Measurements from ENCODE around the gene VPS54.

VPS54 gene

DNA sequence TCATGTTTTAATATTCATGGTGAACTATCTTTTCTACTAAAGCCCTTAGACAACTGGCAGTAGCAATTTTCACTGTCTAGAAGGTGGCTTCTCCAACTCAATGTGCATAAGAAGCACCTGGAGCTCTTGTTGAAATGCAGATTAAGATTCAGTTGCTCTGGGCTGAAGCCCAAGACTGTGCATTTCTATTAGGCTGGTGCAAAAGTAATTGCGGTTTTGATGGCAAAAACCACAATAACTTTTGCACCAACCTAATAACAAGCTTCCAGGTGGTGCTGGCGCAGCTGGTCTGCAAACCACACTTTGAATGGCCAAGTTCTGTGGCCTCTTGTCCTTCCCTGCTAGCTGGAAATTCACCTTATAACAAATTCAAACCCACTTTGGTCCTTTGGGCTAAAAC lies 26.7 kb upstream of the VPS54 start:
- POLR2A ChIA-PET: no interaction called here
- CTCF ChIA-PET: no interaction called here
- no peak for TF ChIP-seq ELF4 (IDR thresholded peaks at IDR 0.05)
- TF ChIP-seq FOXK2 (IDR thresholded peaks at IDR 0.05): no peak
- TF ChIP-seq LEF1 (IDR thresholded peaks at IDR 0.05; ENCODE audit: borderline replicate concordance): no peak
- TF ChIP-seq CTBP1 (IDR thresholded peaks at IDR 0.05; ENCODE audit: borderline replicate concordance): no peak
- no peak for TF ChIP-seq TARDBP (IDR thresholded peaks at IDR 0.05)
- no peak for TF ChIP-seq BHLHE40 (IDR thresholded peaks at IDR 0.05; ENCODE audit: borderline replicate concordance)
- TF ChIP-seq L3MBTL2 (conservative IDR thresholded peaks at IDR 0.05): no peak
- no peak for TF ChIP-seq HDGF (IDR thresholded peaks at IDR 0.05; ENCODE audit: borderline replicate concordance)
- no peak for TF ChIP-seq FOXA1 (IDR thresholded peaks at IDR 0.05)
- no peak for TF ChIP-seq SP1 (IDR thresholded peaks at IDR 0.05)
- no peak for TF ChIP-seq FOXM1 (IDR thresholded peaks at IDR 0.05; ENCODE audit: borderline replicate concordance)
- TF ChIP-seq, protein P1, sequence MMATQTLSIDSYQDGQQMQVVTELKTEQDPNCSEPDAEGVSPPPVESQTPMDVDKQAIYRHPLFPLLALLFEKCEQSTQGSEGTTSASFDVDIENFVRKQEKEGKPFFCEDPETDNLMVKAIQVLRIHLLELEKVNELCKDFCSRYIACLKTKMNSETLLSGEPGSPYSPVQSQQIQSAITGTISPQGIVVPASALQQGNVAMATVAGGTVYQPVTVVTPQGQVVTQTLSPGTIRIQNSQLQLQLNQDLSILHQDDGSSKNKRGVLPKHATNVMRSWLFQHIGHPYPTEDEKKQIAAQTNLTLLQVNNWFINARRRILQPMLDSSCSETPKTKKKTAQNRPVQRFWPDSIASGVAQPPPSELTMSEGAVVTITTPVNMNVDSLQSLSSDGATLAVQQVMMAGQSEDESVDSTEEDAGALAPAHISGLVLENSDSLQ (IDR thresholded peaks at IDR 0.05): no peak
- TF ChIP-seq ZNF384 (IDR thresholded peaks at IDR 0.05): no peak
- TF ChIP-seq ARNT (IDR thresholded peaks at IDR 0.05): no peak
- TF ChIP-seq NFRKB (IDR thresholded peaks at IDR 0.05): no peak
- TF ChIP-seq SUZ12 (IDR thresholded peaks at IDR 0.05): no peak
- DNase-seq (ENCODE audit: extremely low spot score): no peak

DNA sequence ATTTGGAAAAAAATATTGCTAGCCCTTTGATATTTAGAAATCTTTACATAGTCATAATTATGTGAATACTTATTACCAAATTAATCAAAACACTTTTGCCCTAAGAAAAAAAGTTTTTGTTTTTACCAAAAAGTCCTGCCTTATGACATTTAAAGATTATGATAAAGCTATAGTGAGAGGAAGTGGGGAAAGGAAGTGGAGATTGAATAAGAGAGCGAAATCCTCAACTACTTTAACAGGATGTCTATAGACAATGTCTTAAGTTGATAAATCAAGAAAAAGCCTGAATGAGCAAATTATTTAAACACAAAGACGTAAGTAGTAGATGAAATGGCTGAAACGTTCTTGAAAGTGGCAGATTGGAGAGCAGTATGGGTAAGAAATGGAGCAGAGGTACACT lies 20.9 kb upstream of the VPS54 start:
- TF ChIP-seq SP1 (IDR thresholded peaks at IDR 0.05): no peak
- TF ChIP-seq LEF1 (IDR thresholded peaks at IDR 0.05; ENCODE audit: borderline replicate concordance): no peak
- no peak for TF ChIP-seq FOXM1 (IDR thresholded peaks at IDR 0.05; ENCODE audit: borderline replicate concordance)
- TF ChIP-seq HDGF (IDR thresholded peaks at IDR 0.05; ENCODE audit: borderline replicate concordance): no peak
- TF ChIP-seq TARDBP (IDR thresholded peaks at IDR 0.05): no peak
- TF ChIP-seq FOXA1 (IDR thresholded peaks at IDR 0.05): no peak
- no peak for TF ChIP-seq L3MBTL2 (conservative IDR thresholded peaks at IDR 0.05)
- no peak for TF ChIP-seq FOXK2 (IDR thresholded peaks at IDR 0.05)
- TF ChIP-seq CTBP1 (IDR thresholded peaks at IDR 0.05; ENCODE audit: borderline replicate concordance): no peak
- TF ChIP-seq NFRKB (IDR thresholded peaks at IDR 0.05): no peak
- TF ChIP-seq ELF4 (IDR thresholded peaks at IDR 0.05): no peak
- TF ChIP-seq ARNT (IDR thresholded peaks at IDR 0.05): no peak
- no peak for TF ChIP-seq BHLHE40 (IDR thresholded peaks at IDR 0.05; ENCODE audit: borderline replicate concordance)
- TF ChIP-seq ZNF384 (IDR thresholded peaks at IDR 0.05): no peak
- TF ChIP-seq, protein P1 (IDR thresholded peaks at IDR 0.05): no peak
- TF ChIP-seq SUZ12 (IDR thresholded peaks at IDR 0.05): no peak
- DNase-seq (ENCODE audit: extremely low spot score): no peak
- CTCF ChIA-PET: interaction anchor here (0.6 kb wide), 1 partner anchor 157 kb away, joined by 3 read pairs; no protein-coding TSS in a partner anchor
- POLR2A ChIA-PET: no interaction called here

DNA sequence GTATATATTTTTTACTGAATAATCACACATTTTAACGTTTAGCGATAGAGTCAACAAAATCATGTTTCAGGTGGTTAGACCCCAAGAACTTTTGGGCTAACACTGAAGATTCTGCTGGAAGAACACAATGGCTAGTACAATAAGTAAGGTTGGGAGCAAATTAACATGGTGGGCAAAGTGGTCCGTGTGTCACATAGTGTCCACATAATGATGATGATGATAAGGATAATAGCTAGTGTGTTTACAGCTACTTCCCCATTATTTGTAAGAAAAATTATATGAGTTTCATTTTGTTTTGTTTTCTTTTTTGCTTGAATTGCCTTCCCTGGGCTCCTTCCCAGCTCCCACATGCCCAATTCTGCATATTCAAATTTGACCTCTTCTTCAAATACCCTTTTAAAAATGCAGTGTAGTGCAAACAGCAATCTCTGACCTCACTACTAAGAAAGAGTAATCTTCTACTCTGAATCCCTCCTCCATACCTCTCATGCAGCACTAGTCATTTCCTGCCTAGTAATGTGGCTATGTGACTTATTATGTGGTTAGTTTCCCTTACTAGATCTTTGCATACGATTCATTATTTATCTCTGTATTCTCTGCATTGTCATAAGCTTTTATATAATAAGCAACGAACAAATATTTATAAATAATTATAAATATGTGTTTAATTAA lies 16.9 kb upstream of the VPS54 start:
- DNase-seq (ENCODE audit: extremely low spot score): no peak
- POLR2A ChIA-PET: no interaction called here
- CTCF ChIA-PET: no interaction called here
- TF ChIP-seq FOXK2 (IDR thresholded peaks at IDR 0.05) (no peak), ELF4 (IDR thresholded peaks at IDR 0.05) (no peak), ZNF384 (IDR thresholded peaks at IDR 0.05) (no peak), FOXA1 (IDR thresholded peaks at IDR 0.05) (no peak), SUZ12 (IDR thresholded peaks at IDR 0.05) (no peak), NFRKB (IDR thresholded peaks at IDR 0.05) (no peak), CTBP1 (IDR thresholded peaks at IDR 0.05; ENCODE audit: borderline replicate concordance) (no peak), ARNT (IDR thresholded peaks at IDR 0.05) (no peak), TARDBP (IDR thresholded peaks at IDR 0.05) (no peak), BHLHE40 (IDR thresholded peaks at IDR 0.05; ENCODE audit: borderline replicate concordance) (no peak), HDGF (IDR thresholded peaks at IDR 0.05; ENCODE audit: borderline replicate concordance) (no peak), L3MBTL2 (conservative IDR thresholded peaks at IDR 0.05) (no peak), SP1 (IDR thresholded peaks at IDR 0.05) (no peak), LEF1 (IDR thresholded peaks at IDR 0.05; ENCODE audit: borderline replicate concordance) (no peak), FOXM1 (IDR thresholded peaks at IDR 0.05; ENCODE audit: borderline replicate concordance) (no peak)
- TF ChIP-seq, protein P1 (IDR thresholded peaks at IDR 0.05): no peak

DNA sequence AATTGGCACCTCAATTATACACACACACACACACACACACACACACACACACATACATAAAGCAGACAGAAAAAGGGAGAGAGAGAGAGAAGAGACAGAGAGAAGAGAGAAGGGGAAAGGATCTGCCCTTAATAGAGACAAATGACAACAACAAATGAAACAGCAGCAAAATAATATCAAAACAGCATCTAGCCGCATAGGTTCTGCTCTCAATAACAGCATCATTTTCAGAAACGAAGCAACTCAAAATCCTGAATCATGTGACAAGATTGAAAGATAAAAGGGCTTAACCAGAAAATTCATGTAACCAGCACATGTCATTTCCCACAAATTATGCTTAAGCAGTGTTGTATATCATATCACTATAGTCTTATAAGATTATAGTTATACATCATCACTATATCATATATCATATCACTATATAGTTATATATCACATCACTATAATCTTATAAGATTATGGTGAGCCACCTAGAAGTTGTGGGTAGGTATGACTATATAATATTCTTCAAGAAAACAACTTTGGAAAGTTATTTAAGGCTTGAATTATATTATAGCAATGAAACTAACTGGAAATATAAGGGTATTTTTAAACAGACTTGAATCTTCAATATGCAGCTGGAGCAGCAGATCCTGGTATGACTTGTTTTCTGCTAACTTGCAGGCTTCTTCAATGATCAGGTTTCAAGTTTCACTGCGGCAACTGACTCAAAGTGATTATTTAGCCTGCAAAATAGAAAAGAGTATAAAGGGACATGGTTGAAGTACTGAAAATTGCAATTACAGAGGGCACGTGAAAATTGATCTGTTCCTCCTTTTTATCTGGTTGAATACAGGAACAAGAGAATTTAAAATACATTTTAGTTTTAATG lies 16.1 kb upstream of the VPS54 start:
- ChIA-PET CTCF (no interaction called here), POLR2A (no interaction called here)
- TF ChIP-seq, protein P1 (IDR thresholded peaks at IDR 0.05): no peak
- TF ChIP-seq TARDBP (IDR thresholded peaks at IDR 0.05) (no peak), SP1 (IDR thresholded peaks at IDR 0.05) (no peak), BHLHE40 (IDR thresholded peaks at IDR 0.05; ENCODE audit: borderline replicate concordance) (no peak), CTBP1 (IDR thresholded peaks at IDR 0.05; ENCODE audit: borderline replicate concordance) (no peak)
- no peak for DNase-seq (ENCODE audit: extremely low spot score)

DNA sequence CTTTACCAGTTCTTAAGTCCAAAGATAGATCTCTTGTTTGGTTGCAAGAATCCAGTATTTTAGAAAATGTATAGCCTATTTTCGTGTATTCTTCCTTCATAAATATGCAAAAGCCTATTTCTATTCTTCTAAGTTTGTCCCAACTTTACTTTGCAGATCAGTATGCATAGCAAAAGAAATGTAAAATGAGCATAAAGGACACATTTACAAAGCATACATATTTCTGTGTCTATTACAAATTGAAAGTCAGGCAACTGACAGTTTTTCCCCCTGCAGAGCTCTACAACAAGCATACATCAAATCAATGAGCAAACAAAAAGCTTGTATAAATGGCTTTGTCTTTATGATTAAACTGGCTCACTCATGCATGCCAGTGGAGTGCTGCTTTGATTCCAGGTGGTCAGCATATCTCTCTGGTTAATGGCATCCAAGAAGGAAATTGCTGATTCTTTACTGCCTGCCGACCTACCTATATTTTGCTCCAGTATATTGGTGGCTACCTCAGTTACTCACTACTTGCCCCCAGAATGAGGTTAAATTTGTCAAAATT lies 10.0 kb upstream of the VPS54 start:
- TF ChIP-seq LEF1 (IDR thresholded peaks at IDR 0.05; ENCODE audit: borderline replicate concordance) (no peak), TARDBP (IDR thresholded peaks at IDR 0.05) (no peak), ARNT (IDR thresholded peaks at IDR 0.05) (no peak), SUZ12 (IDR thresholded peaks at IDR 0.05) (no peak), HDGF (IDR thresholded peaks at IDR 0.05; ENCODE audit: borderline replicate concordance) (no peak), CTBP1 (IDR thresholded peaks at IDR 0.05; ENCODE audit: borderline replicate concordance) (no peak), FOXK2 (IDR thresholded peaks at IDR 0.05) (no peak)
- TF ChIP-seq, protein P1 (IDR thresholded peaks at IDR 0.05): no peak

More for the DNA sequence above, 10.0 kb upstream of the VPS54 start:
- ChIA-PET POLR2A (no interaction called here), CTCF (no interaction called here)
- DNase-seq (ENCODE audit: extremely low spot score): no peak
